Loucy (cell line): Measurements from ENCODE around the gene DNAH17.

Source experiments
- EZH2phosphoT487 ChIP-seq: fragments of 200-600 bp; IDR thresholded peaks from 2 replicates; pipeline ENCODE4 v1.6.1; 2018; ENCODE audit warnings: antibody characterized with exemption, mild to moderate bottlenecking, moderate library complexity, borderline replicate concordance
- TF ChIP-seq, protein P1 (sequence below): fragments of 200-600 bp; sonication (generic); conservative IDR thresholded peaks from 2 replicates; pipeline ENCODE4 v1.5.1; 2014; ENCODE audit warnings: mild to moderate bottlenecking, antibody characterized with exemption, low read length

DNA sequence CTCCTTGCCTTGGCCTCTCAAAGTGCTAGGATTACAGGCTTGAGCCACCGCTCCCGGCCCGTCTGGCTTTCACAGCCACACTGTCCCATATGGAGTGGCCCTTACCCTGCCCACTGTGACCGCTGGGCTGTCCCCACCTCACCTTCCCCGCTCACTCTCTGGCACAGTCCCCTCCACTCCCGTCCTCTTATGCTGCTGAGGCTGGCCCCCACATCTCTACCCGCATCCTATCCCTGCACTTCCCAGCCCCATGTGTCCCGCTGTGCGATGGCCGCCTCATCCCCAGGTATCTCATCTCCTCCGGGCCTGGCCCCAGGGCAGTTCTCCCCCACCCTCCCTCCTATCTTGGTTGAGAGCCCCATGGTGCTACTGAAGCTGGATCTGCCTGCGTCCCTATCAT, 105.6 kb downstream of the DNAH17 start:
- TF ChIP-seq, protein P1, sequence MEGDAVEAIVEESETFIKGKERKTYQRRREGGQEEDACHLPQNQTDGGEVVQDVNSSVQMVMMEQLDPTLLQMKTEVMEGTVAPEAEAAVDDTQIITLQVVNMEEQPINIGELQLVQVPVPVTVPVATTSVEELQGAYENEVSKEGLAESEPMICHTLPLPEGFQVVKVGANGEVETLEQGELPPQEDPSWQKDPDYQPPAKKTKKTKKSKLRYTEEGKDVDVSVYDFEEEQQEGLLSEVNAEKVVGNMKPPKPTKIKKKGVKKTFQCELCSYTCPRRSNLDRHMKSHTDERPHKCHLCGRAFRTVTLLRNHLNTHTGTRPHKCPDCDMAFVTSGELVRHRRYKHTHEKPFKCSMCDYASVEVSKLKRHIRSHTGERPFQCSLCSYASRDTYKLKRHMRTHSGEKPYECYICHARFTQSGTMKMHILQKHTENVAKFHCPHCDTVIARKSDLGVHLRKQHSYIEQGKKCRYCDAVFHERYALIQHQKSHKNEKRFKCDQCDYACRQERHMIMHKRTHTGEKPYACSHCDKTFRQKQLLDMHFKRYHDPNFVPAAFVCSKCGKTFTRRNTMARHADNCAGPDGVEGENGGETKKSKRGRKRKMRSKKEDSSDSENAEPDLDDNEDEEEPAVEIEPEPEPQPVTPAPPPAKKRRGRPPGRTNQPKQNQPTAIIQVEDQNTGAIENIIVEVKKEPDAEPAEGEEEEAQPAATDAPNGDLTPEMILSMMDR: no peak
- TF ChIP-seq EZH2phosphoT487: no peak
